Measurements from ENCODE around the gene CTNND1.
A peak's percentile ranks its signal among the peaks of the same experiment; 100 is the strongest.

CTNND1 gene

GRCh38 chr11:57744357-57744756 lies 17.2 kb upstream of the CTNND1 start:
- DNase-seq, result no peak
- TF ChIP-seq GATA1 (IDR thresholded peaks at IDR 0.05; ENCODE audit: low read depth, low read length) (no peak), POLR2A (IDR thresholded peaks at IDR 0.05; ENCODE audit: low read length) (no peak)

- TF ChIP-seq GATA1 (IDR thresholded peaks at IDR 0.05; ENCODE audit: low read depth, low read length), result no peak
- no peak for TF ChIP-seq POLR2A (IDR thresholded peaks at IDR 0.05; ENCODE audit: low read length)
- DNase-seq, result no peak
Observed at GRCh38 chr11:57745206-57745605, 16.4 kb upstream of the CTNND1 start.

GRCh38 chr11:57746920-57747319 lies 14.7 kb upstream of the CTNND1 start:
- no peak for DNase-seq
- TF ChIP-seq POLR2A (IDR thresholded peaks at IDR 0.05; ENCODE audit: low read length) (no peak), GATA1 (IDR thresholded peaks at IDR 0.05; ENCODE audit: low read depth, low read length) (no peak)

- TF ChIP-seq POLR2A (IDR thresholded peaks at IDR 0.05; ENCODE audit: low read length), result no peak
- no peak for TF ChIP-seq GATA1 (IDR thresholded peaks at IDR 0.05; ENCODE audit: low read depth, low read length)
- peak; percentile 55 to 80 for DNase-seq
Observed at GRCh38 chr11:57751176-57751575, 10.4 kb upstream of the CTNND1 start.

GRCh38 chr11:57751676-57752253 lies 9.8 kb upstream of the CTNND1 start, which contains the start of gene BTBD18:
Gene BTBD18 (minus strand): TSS chr11:57751819. CDS start chr11:57751188, 631 bp downstream.
- peak; percentile 66 for DNase-seq
- TF ChIP-seq POLR2A (IDR thresholded peaks at IDR 0.05; ENCODE audit: low read length) (no peak), GATA1 (IDR thresholded peaks at IDR 0.05; ENCODE audit: low read depth, low read length) (no peak)

- DNase-seq, result no peak
- TF ChIP-seq POLR2A (IDR thresholded peaks at IDR 0.05; ENCODE audit: low read length) (no peak), GATA1 (IDR thresholded peaks at IDR 0.05; ENCODE audit: low read depth, low read length) (no peak)
Observed at GRCh38 chr11:57752954-57753353, 8.6 kb upstream of the CTNND1 start.

GRCh38 chr11:57758174-57758573 lies 3.4 kb upstream of the CTNND1 start:
- no peak for TF ChIP-seq GATA1 (IDR thresholded peaks at IDR 0.05; ENCODE audit: low read depth, low read length)
- TF ChIP-seq POLR2A (IDR thresholded peaks at IDR 0.05; ENCODE audit: low read length), result no peak

GRCh38 chr11:57762235-57762861 lies 746 bp downstream of the CTNND1 start:
- DNase-seq, result peak; percentile 46 to 56
- TF ChIP-seq POLR2A (IDR thresholded peaks at IDR 0.05; ENCODE audit: low read length) (no peak), GATA1 (IDR thresholded peaks at IDR 0.05; ENCODE audit: low read depth, low read length) (no peak)

More at GRCh38 chr11:57758174-57758573, 3.4 kb upstream of the CTNND1 start:
- DNase-seq, result no peak

- TF ChIP-seq GATA1 (IDR thresholded peaks at IDR 0.05; ENCODE audit: low read depth, low read length) (no peak), POLR2A (IDR thresholded peaks at IDR 0.05; ENCODE audit: low read length) (no peak)
- DNase-seq, result peak in 1 of 2 experiments; percentile 33
Observed at GRCh38 chr11:57763568-57763967, 2.0 kb downstream of the CTNND1 start.

GRCh38 chr11:57764021-57764420 lies 2.4 kb downstream of the CTNND1 start:
- no peak for DNase-seq
- TF ChIP-seq POLR2A (IDR thresholded peaks at IDR 0.05; ENCODE audit: low read length), result no peak
- TF ChIP-seq GATA1 (IDR thresholded peaks at IDR 0.05; ENCODE audit: low read depth, low read length), result no peak

GRCh38 chr11:57764566-57764965 lies 3.0 kb downstream of the CTNND1 start:
- TF ChIP-seq POLR2A (IDR thresholded peaks at IDR 0.05; ENCODE audit: low read length) (no peak), GATA1 (IDR thresholded peaks at IDR 0.05; ENCODE audit: low read depth, low read length) (no peak)
- DNase-seq, result no peak

- TF ChIP-seq GATA1 (IDR thresholded peaks at IDR 0.05; ENCODE audit: low read depth, low read length), result no peak
- TF ChIP-seq POLR2A (IDR thresholded peaks at IDR 0.05; ENCODE audit: low read length), result no peak
- DNase-seq, result peak; percentile 43 to 72
Observed at GRCh38 chr11:57764972-57765371, 3.4 kb downstream of the CTNND1 start.

GRCh38 chr11:57770793-57771192 lies 9.2 kb downstream of the CTNND1 start:
- DNase-seq, result no peak
- no peak for TF ChIP-seq POLR2A (IDR thresholded peaks at IDR 0.05; ENCODE audit: low read length)
- no peak for TF ChIP-seq GATA1 (IDR thresholded peaks at IDR 0.05; ENCODE audit: low read depth, low read length)

GRCh38 chr11:57771365-57771764 lies 9.8 kb downstream of the CTNND1 start:
- DNase-seq, result no peak
- TF ChIP-seq POLR2A (IDR thresholded peaks at IDR 0.05; ENCODE audit: low read length), result no peak
- no peak for TF ChIP-seq GATA1 (IDR thresholded peaks at IDR 0.05; ENCODE audit: low read depth, low read length)

- TF ChIP-seq GATA1 (IDR thresholded peaks at IDR 0.05; ENCODE audit: low read depth, low read length), result no peak
- no peak for TF ChIP-seq POLR2A (IDR thresholded peaks at IDR 0.05; ENCODE audit: low read length)
- no peak for DNase-seq
Observed at GRCh38 chr11:57772562-57772961, 11.0 kb downstream of the CTNND1 start.

Data from erythroblast (primary cell).